ENCODE results near the gene ADAMTSL2.

Gene ADAMTSL2

GRCh38 chr9:133518706-133519449 is 15.6 kb upstream of the ADAMTSL2 start:
- no peak for FAIRE-seq

GRCh38 chr9:133519693-133520092 is 14.8 kb upstream of the ADAMTSL2 start:
- no peak for FAIRE-seq

DNA sequence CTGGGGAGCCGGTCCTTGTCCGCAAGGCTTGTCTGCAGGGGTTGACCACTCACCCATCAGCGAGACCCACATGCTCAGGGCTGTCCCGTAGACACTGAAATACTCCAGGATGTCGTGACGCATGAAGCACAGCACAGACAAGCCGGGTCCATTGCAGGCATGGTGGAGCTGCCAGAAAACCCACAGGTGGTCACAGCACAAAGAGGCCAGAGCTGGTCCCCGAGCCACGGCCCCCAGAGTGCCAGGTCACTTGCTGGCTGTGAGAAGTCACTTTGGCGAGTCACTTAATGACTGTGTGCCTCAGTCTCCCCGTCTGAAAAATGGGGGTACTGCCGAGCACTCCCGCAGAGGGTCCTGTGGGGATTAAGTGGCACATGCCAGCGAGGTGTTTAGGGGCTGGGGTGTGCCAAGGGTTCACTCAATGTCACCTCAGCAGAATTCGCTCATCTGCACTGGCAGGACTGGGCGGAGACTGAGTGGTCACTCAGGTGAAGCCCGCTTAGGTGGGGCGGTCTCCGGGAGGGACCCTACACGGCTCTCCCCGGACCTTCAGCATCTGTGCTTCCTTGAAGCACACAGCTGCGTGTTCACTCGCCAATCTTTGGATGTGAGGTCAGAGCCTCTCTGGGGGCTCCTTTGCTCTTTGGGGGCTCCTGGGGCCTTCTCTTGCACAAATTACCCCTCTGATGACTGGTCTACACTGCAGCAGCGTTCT is 14.2 kb upstream of the ADAMTSL2 start:
- FAIRE-seq, result no peak

DNA sequence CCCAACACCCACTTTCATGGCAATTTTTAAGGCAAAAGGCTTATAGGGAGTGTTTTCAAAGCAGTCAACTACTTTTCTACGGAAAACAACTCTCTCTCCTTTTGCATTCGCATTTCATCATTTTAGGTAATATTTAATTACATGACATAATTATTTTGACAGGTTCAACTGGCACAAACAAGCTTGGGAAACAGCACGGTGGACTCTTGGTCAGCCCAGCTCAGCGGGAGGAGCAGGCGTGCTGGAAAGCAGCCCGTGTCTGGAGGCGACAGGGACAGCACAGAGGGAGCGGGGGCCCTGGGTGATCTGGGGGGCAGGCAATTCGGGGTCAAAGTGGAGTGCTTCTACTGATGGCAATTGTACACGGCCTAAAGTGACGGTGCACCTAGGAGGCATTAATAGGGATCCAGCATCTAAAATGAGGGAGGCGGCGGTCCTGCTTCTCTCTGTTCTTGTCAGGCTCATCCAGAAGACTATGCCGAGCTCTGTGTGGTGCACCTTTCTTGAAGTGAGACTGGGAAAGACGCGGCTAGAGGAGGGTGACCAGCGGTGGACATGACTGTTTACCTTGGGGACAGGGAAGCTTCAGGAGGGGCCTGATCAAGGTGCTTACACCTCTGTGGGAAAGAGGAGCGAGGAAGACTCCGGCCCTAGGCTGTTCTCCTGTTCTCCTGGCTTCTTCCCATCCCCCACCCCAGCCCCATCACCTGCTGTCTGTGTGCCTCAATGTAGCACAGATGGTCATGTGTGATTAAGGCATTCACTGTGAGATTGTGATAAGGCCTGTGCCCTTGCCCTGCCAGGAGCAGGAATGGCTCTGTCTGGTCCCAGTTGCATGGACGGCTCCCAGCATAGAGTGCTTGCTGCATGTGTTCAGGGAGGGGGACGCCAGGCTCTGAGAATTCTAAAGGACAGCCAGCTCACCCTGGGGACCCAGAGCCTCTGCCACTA is 13.1 kb upstream of the ADAMTSL2 start:
- FAIRE-seq, result no peak

- no peak for FAIRE-seq
These were observed 12.2 kb upstream of the ADAMTSL2 start for GRCh38 chr9:133522073-133522910.

- no peak for FAIRE-seq
These were observed 11.4 kb upstream of the ADAMTSL2 start for GRCh38 chr9:133523106-133523505.

DNA sequence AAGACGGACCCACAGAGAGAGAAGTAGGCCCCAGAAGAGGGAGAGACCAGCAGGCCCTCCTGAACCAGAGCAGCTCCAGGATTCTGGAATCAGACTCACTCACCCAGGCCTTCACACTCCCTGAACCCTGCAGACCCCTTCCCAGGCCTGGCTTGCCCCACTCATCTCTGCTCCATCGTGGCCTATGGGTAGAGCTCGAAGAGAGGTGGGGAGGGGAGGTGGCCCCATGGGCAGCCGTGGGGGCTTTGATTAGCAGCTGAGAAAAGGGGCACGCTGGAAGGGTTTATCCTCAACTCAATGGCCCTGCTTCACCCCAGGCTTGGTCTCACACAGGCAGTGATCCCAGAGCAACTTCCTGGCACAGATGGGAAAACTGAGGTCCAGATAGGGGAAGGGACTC is 10.4 kb upstream of the ADAMTSL2 start:
- no peak for FAIRE-seq

GRCh38 chr9:133524679-133525228 is 9.8 kb upstream of the ADAMTSL2 start, which contains the start of gene MYMK:
MYMK (minus strand) TSS chr9:133524959; CDS start chr9:133524844, 115 bp downstream.
- no peak for FAIRE-seq

GRCh38 chr9:133525677-133526076 is 8.8 kb upstream of the ADAMTSL2 start:
- no peak for FAIRE-seq

- FAIRE-seq, result no peak
These were observed 7.7 kb upstream of the ADAMTSL2 start for GRCh38 chr9:133526721-133527321.

- no peak for FAIRE-seq
These were observed 7.0 kb upstream of the ADAMTSL2 start for GRCh38 chr9:133527444-133527920.

- FAIRE-seq, result no peak
These were observed 6.3 kb upstream of the ADAMTSL2 start for GRCh38 chr9:133528001-133528875.

DNA sequence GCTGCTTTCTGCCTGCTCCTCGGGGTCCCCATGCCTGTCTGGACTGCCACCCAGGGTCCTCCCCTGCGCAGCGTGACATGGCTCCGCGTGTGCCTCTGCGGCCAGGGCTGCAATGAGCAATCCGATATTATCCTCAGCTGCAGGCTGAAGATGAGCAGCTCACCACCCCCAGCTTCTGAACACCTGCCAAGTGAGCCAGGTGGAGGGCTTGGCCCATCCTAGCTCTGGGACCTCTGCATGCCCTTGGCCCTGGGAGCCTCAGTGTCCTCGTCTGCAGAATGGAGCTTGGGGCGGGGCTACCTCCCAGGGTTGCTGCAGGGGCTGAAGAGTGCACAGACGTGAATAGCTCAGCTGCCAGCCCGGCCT is 5.6 kb upstream of the ADAMTSL2 start:
- no peak for FAIRE-seq

- FAIRE-seq, result no peak
These were observed 5.0 kb upstream of the ADAMTSL2 start for GRCh38 chr9:133529457-133529856.

DNA sequence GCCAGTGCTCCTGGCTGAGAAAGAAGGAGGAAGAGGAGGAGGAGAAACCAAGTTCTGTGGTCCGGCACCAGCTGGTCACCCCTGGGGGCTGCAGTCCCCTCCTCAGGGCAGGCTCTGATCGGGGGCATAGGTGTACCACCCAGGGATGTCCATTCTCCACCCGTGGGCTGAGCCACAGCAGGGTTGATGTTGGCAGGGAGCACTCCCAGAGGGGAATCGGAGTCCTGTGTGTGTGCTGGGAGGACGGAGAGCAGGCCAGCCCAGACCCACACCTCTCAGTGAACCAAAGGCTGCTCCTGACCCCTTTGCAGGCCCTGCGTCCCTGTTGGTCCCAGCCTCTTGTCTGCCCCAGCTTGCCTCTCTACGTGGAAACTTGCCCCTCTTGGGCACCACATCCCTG is 4.6 kb upstream of the ADAMTSL2 start:
- no peak for FAIRE-seq

GRCh38 chr9:133531293-133531692 is 3.2 kb upstream of the ADAMTSL2 start:
- FAIRE-seq, result no peak

- FAIRE-seq, result no peak
These were observed 1.4 kb upstream of the ADAMTSL2 start for GRCh38 chr9:133532937-133533668.

GRCh38 chr9:133533857-133534256 is 647 bp upstream of the ADAMTSL2 start:
- FAIRE-seq, result no peak

- FAIRE-seq, result no peak
These were observed 888 bp downstream of the ADAMTSL2 start for GRCh38 chr9:133535306-133535877.

Data from endometrium (tissue), 2 donors.